Measurements from ENCODE around the gene RBBP4.

Gene RBBP4

DNA sequence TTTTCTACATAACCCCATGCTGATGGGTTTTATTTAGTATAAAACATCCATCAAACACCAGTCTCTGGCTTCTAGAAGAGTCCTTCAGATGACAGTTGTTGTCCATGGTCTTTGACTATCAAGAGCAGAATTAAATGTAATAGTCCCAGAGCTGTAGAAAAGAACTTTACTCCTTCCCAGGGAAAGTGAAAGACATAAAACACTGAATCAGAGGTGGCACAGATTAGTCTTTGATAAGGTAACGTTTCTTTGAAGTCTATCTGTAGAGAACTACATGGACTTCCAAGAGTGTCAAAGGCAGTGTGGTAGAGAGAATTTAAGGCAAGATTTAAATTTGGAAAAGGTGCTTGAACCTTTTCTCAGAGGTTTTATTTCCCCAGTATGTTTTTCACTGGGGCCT lies 29.6 kb downstream of the RBBP4 start:
- ChIA-PET POLR2A (no interaction called here), CTCF (no interaction called here)
- no peaks in the 10 kb centered on the region for H3K9me3 ChIP-seq (ENCODE audit: control insufficient read depth, insufficient read depth, low read depth, low read length)
- H3K36me3 ChIP-seq (ENCODE audit: control insufficient read depth in 2 of 2, insufficient read depth in 1 of 2, low read length in 2 of 2) = peaks cover 57 to 97% of the 10 kb centered on the region in 2 experiments
- TF ChIP-seq, protein P1, sequence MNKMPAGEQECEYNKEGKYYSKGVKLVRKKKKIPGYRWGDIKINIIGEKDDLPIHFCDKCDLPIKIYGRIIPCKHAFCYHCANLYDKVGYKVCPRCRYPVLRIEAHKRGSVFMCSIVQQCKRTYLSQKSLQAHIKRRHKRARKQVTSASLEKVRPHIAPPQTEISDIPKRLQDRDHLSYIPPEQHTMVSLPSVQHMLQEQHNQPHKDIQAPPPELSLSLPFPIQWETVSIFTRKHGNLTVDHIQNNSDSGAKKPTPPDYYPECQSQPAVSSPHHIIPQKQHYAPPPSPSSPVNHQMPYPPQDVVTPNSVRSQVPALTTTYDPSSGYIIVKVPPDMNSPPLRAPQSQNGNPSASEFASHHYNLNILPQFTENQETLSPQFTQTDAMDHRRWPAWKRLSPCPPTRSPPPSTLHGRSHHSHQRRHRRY (tag by site-specific recombination; IDR thresholded peaks at IDR 0.05) = no peak
- TF ChIP-seq, protein P2, sequence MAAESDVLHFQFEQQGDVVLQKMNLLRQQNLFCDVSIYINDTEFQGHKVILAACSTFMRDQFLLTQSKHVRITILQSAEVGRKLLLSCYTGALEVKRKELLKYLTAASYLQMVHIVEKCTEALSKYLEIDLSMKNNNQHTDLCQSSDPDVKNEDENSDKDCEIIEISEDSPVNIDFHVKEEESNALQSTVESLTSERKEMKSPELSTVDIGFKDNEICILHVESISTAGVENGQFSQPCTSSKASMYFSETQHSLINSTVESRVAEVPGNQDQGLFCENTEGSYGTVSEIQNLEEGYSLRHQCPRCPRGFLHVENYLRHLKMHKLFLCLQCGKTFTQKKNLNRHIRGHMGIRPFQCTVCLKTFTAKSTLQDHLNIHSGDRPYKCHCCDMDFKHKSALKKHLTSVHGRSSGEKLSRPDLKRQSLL (tag by site-specific recombination; IDR thresholded peaks at IDR 0.05) = no peak
- TF ChIP-seq ZNF311 (tag by site-specific recombination; IDR thresholded peaks at IDR 0.05; ENCODE audit: borderline replicate concordance) (no peak), REPIN1 (tag by site-specific recombination; IDR thresholded peaks at IDR 0.05; ENCODE audit: low read depth) (no peak), ZEB2 (tag by site-specific recombination; IDR thresholded peaks at IDR 0.05) (no peak), GLI4 (tag by site-specific recombination; IDR thresholded peaks at IDR 0.05) (no peak), ZBTB8A (tag by site-specific recombination; IDR thresholded peaks at IDR 0.05) (no peak), ZNF350 (tag by site-specific recombination; IDR thresholded peaks at IDR 0.05) (no peak), HOXD13 (CRISPR knock-in tag; IDR thresholded peaks at IDR 0.05; ENCODE audit: borderline replicate concordance) (no peak), SP3 (tag by site-specific recombination; IDR thresholded peaks at IDR 0.05) (no peak), ZNF248 (tag by site-specific recombination; IDR thresholded peaks at IDR 0.05) (no peak), ZNF629 (tag by site-specific recombination; IDR thresholded peaks at IDR 0.05) (no peak), SP7 (tag by site-specific recombination; IDR thresholded peaks at IDR 0.05) (no peak), ZNF394 (tag by site-specific recombination; IDR thresholded peaks at IDR 0.05; ENCODE audit: borderline replicate concordance) (no peak), SALL2 (tag by site-specific recombination; IDR thresholded peaks at IDR 0.05; ENCODE audit: borderline replicate concordance) (no peak), ZNF175 (tag by site-specific recombination; IDR thresholded peaks at IDR 0.05) (no peak), ZNF16 (tag by site-specific recombination; IDR thresholded peaks at IDR 0.05; ENCODE audit: low read depth) (no peak), ZBTB48 (tag by site-specific recombination; IDR thresholded peaks at IDR 0.05) (no peak)
- TF ChIP-seq, protein P3, sequence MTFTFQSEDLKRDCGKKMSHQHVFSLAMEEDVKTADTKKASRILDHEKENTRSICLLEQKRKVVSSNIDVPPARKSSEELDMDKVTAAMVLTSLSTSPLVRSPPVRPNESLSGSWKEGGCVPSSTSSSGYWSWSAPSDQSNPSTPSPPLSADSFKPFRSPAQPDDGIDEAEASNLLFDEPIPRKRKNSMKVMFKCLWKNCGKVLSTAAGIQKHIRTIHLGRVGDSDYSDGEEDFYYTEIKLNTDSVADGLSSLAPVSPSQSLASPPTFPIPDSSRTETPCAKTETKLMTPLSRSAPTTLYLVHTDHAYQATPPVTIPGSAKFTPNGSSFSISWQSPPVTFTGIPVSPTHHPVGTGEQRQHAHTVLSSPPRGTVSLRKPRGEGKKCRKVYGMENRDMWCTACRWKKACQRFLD (tag by site-specific recombination; IDR thresholded peaks at IDR 0.05) = no peak
- H3K4me3 ChIP-seq (ENCODE audit: low read depth, low read length) = no peak overlapping the region
- no peak overlapping the region for H3K27ac ChIP-seq (ENCODE audit: extremely low read depth, low read depth, low read length)
- H3K4me1 ChIP-seq (ENCODE audit: control insufficient read depth, insufficient read depth, low read length) = no peaks in the 10 kb centered on the region

DNA sequence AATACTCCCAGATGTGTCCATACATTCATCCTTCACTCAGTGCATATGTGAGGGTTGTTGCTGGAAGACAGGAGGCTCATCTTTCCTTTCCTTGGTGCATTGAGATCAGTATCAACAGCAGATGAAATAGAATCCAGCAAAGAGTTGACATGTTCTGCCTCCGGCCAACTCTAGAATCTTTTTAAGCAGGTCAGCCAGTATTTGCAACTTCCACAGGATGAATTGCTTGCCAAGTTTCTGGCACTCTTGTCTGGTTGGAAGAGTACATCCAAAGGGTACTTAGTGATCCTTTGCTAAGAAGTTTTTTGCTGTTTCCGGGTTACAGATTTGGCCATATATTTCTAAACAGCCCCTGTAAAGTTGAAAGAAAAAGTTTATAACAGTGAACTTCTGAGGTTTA lies 30.5 kb downstream of the RBBP4 start:
- H3K4me3 ChIP-seq (ENCODE audit: low read depth, low read length) = no peak overlapping the region
- no peak for TF ChIP-seq ZNF792 (tag by site-specific recombination; IDR thresholded peaks at IDR 0.05)
- TF ChIP-seq, protein P4, sequence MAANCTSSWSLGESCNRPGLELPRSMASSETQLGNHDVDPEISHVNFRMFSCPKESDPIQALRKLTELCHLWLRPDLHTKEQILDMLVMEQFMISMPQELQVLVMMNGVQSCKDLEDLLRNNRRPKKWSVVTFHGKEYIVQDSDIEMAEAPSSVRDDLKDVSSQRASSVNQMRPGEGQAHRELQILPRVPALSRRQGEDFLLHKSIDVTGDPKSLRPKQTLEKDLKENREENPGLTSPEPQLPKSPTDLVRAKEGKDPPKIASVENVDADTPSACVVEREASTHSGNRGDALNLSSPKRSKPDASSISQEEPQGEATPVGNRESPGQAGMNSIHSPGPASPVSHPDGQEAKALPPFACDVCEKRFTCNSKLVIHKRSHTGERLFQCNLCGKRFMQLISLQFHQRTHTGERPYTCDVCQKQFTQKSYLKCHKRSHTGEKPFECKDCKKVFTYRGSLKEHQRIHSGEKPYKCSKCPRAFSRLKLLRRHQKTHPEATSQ (tag by site-specific recombination; IDR thresholded peaks at IDR 0.05) = no peak
- no peak for TF ChIP-seq ZNF292 (tag by site-specific recombination; IDR thresholded peaks at IDR 0.05; ENCODE audit: borderline replicate concordance, low read depth)
- no peak for TF ChIP-seq ZNF530 (tag by site-specific recombination; IDR thresholded peaks at IDR 0.05; ENCODE audit: low read depth)
- TF ChIP-seq ZNF549 (tag by site-specific recombination; IDR thresholded peaks at IDR 0.05) = no peak
- no peak for TF ChIP-seq GLIS2 (tag by site-specific recombination; IDR thresholded peaks at IDR 0.05)
- no peak for TF ChIP-seq GLI2 (tag by site-specific recombination; IDR thresholded peaks at IDR 0.05; ENCODE audit: borderline replicate concordance, low read depth)
- TF ChIP-seq ZNF423 (tag by site-specific recombination; IDR thresholded peaks at IDR 0.05) = no peak
- TF ChIP-seq ZNF830 (tag by site-specific recombination; IDR thresholded peaks at IDR 0.05; ENCODE audit: low read depth) = no peak
- TF ChIP-seq SALL2 (tag by site-specific recombination; IDR thresholded peaks at IDR 0.05; ENCODE audit: borderline replicate concordance) = no peak
- no peak for TF ChIP-seq ZNF266 (tag by site-specific recombination; IDR thresholded peaks at IDR 0.05; ENCODE audit: low read depth)
- no peak for TF ChIP-seq ZNF354C (tag by site-specific recombination; IDR thresholded peaks at IDR 0.05; ENCODE audit: borderline replicate concordance, low read depth)
- no peak for TF ChIP-seq ZNF23 (tag by site-specific recombination; IDR thresholded peaks at IDR 0.05; ENCODE audit: borderline replicate concordance)
- no peak for TF ChIP-seq SCRT2 (tag by site-specific recombination; IDR thresholded peaks at IDR 0.05)
- no peak for TF ChIP-seq ZNF658 (tag by site-specific recombination; IDR thresholded peaks at IDR 0.05)
- TF ChIP-seq ZNF48 (tag by site-specific recombination; IDR thresholded peaks at IDR 0.05) = no peak
- TF ChIP-seq ZBTB8A (tag by site-specific recombination; IDR thresholded peaks at IDR 0.05) = no peak
- no peak for TF ChIP-seq PRDM1 (tag by site-specific recombination; IDR thresholded peaks at IDR 0.05)
- CTCF ChIA-PET = no interaction called here
- H3K36me3 ChIP-seq (ENCODE audit: control insufficient read depth in 2 of 2, insufficient read depth in 1 of 2, low read length in 2 of 2) = peaks cover 48 to 98% of the 10 kb centered on the region in 2 experiments
- POLR2A ChIA-PET = no interaction called here
- no peaks in the 10 kb centered on the region for H3K9me3 ChIP-seq (ENCODE audit: control insufficient read depth, insufficient read depth, low read depth, low read length)
- no peaks in the 10 kb centered on the region for H3K4me1 ChIP-seq (ENCODE audit: control insufficient read depth, insufficient read depth, low read length)
- H3K27ac ChIP-seq (ENCODE audit: extremely low read depth, low read depth, low read length) = no peak overlapping the region

Data from HEK293 (cell line).